ENCODE measurements around the gene GOLM1.

GOLM1 gene

GRCh38 chr9:86045654-86046053, 53.7 kb downstream of the GOLM1 start:
- no peak for DNase-seq (ENCODE audit: low read depth)

- DNase-seq (ENCODE audit: low read depth) = no peak
Observed at GRCh38 chr9:86043999-86044398, 55.4 kb downstream of the GOLM1 start.

- DNase-seq (ENCODE audit: low read depth) = no peak
Observed at GRCh38 chr9:86043586-86043985, 55.8 kb downstream of the GOLM1 start.

- no peak for DNase-seq (ENCODE audit: low read depth)
Observed at GRCh38 chr9:86042199-86042978, 57.0 kb downstream of the GOLM1 start.

GRCh38 chr9:86041311-86041741, 58.0 kb downstream of the GOLM1 start:
- no peak for DNase-seq (ENCODE audit: low read depth)

GRCh38 chr9:86040861-86041155, 58.5 kb downstream of the GOLM1 start:
- DNase-seq (ENCODE audit: low read depth) = no peak

- no peak for DNase-seq (ENCODE audit: low read depth)
Observed at GRCh38 chr9:86039991-86040860, 59.1 kb downstream of the GOLM1 start.

GRCh38 chr9:86036555-86036954, 62.8 kb downstream of the GOLM1 start:
- no peak for DNase-seq (ENCODE audit: low read depth)

- no peak for DNase-seq (ENCODE audit: low read depth)
Observed at GRCh38 chr9:86035827-86036440, 63.4 kb downstream of the GOLM1 start.

GRCh38 chr9:86034863-86035734, 64.3 kb downstream of the GOLM1 start:
- no peak for DNase-seq (ENCODE audit: low read depth)

GRCh38 chr9:86027767-86028166, 71.6 kb downstream of the GOLM1 start:
- no peak for DNase-seq (ENCODE audit: low read depth)

- no peak for DNase-seq (ENCODE audit: low read depth)
Observed at GRCh38 chr9:86022687-86023266, 76.6 kb downstream of the GOLM1 start.

GRCh38 chr9:86021166-86021565, 78.2 kb downstream of the GOLM1 start:
- DNase-seq (ENCODE audit: low read depth) = no peak

- DNase-seq (ENCODE audit: low read depth) = no peak
Observed at GRCh38 chr9:86020731-86021130, 78.6 kb downstream of the GOLM1 start.

- no peak for DNase-seq (ENCODE audit: low read depth)
Observed at GRCh38 chr9:86009133-86009532, 90.2 kb downstream of the GOLM1 start.

- no peak for DNase-seq (ENCODE audit: low read depth)
Observed at GRCh38 chr9:86005253-86005775, 94.0 kb downstream of the GOLM1 start.

GRCh38 chr9:85995599-85995998, 103.8 kb downstream of the GOLM1 start:
- no peak for DNase-seq (ENCODE audit: low read depth)

GRCh38 chr9:85995097-85995496, 104.3 kb downstream of the GOLM1 start:
- DNase-seq (ENCODE audit: low read depth) = no peak

- DNase-seq (ENCODE audit: low read depth) = no peak
Observed at GRCh38 chr9:85994191-85994590, 105.2 kb downstream of the GOLM1 start.

- no peak for DNase-seq (ENCODE audit: low read depth)
Observed at GRCh38 chr9:85987236-85987635, 112.1 kb downstream of the GOLM1 start.

GRCh38 chr9:85984457-85984856, 114.9 kb downstream of the GOLM1 start:
- DNase-seq (ENCODE audit: low read depth) = no peak
